ENCODE measurements around the gene CD24.

The CD24 gene

DNA sequence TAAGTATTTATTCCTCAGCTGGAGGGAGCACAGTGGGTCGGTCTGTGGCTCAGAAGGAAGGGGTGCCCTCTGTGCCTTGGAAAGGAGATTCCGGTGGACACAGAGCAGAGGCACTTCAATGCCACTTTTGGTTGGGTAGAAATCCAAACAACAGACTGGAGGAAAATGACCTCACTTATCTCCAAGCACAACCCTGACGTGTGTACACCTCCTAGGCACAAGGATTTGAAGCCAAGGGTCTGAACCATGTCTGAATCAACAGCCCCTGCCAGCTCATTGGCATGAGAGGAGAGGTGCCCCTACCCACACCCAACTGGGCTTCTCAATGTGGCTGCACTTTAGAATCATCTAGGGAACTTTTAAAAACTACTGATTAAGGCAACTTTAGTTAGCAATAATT is 13.4 kb downstream of the CD24 start:
- H3K4me1 ChIP-seq (ENCODE audit: control insufficient read depth, insufficient read depth, low read length): no peaks in the 10 kb centered on the region
- no peaks in the 10 kb centered on the region for H3K9me3 ChIP-seq (ENCODE audit: control insufficient read depth, insufficient read depth, low read depth, low read length)
- no peak overlapping the region for H3K4me3 ChIP-seq (ENCODE audit: low read depth, low read length)
- TF ChIP-seq ZNF785 (tag by site-specific recombination; IDR thresholded peaks at IDR 0.05): no peak
- TF ChIP-seq, protein P1, sequence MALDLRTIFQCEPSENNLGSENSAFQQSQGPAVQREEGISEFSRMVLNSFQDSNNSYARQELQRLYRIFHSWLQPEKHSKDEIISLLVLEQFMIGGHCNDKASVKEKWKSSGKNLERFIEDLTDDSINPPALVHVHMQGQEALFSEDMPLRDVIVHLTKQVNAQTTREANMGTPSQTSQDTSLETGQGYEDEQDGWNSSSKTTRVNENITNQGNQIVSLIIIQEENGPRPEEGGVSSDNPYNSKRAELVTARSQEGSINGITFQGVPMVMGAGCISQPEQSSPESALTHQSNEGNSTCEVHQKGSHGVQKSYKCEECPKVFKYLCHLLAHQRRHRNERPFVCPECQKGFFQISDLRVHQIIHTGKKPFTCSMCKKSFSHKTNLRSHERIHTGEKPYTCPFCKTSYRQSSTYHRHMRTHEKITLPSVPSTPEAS (tag by site-specific recombination; IDR thresholded peaks at IDR 0.05): no peak
- no peak for TF ChIP-seq SP2 (tag by site-specific recombination; IDR thresholded peaks at IDR 0.05)
- TF ChIP-seq, protein P2, sequence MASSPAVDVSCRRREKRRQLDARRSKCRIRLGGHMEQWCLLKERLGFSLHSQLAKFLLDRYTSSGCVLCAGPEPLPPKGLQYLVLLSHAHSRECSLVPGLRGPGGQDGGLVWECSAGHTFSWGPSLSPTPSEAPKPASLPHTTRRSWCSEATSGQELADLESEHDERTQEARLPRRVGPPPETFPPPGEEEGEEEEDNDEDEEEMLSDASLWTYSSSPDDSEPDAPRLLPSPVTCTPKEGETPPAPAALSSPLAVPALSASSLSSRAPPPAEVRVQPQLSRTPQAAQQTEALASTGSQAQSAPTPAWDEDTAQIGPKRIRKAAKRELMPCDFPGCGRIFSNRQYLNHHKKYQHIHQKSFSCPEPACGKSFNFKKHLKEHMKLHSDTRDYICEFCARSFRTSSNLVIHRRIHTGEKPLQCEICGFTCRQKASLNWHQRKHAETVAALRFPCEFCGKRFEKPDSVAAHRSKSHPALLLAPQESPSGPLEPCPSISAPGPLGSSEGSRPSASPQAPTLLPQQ (tag by site-specific recombination; IDR thresholded peaks at IDR 0.05): no peak
- TF ChIP-seq EGR2 (tag by site-specific recombination; IDR thresholded peaks at IDR 0.05; ENCODE audit: low read depth): no peak
- no peak for TF ChIP-seq ZNF571 (tag by site-specific recombination; IDR thresholded peaks at IDR 0.05)
- TF ChIP-seq ZNF777 (tag by site-specific recombination; IDR thresholded peaks at IDR 0.05; ENCODE audit: borderline replicate concordance): no peak
- no peak for TF ChIP-seq ZNF658 (tag by site-specific recombination; IDR thresholded peaks at IDR 0.05)
- TF ChIP-seq ZNF366 (tag by site-specific recombination; conservative IDR thresholded peaks at IDR 0.05): no peak
- TF ChIP-seq, protein P3, sequence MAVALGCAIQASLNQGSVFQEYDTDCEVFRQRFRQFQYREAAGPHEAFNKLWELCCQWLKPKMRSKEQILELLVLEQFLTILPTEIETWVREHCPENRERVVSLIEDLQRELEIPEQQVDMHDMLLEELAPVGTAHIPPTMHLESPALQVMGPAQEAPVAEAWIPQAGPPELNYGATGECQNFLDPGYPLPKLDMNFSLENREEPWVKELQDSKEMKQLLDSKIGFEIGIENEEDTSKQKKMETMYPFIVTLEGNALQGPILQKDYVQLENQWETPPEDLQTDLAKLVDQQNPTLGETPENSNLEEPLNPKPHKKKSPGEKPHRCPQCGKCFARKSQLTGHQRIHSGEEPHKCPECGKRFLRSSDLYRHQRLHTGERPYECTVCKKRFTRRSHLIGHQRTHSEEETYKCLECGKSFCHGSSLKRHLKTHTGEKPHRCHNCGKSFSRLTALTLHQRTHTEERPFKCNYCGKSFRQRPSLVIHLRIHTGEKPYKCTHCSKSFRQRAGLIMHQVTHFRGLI (tag by site-specific recombination; IDR thresholded peaks at IDR 0.05): no peak
- TF ChIP-seq ZNF221 (tag by site-specific recombination; IDR thresholded peaks at IDR 0.05; ENCODE audit: borderline replicate concordance): no peak
- TF ChIP-seq, protein P4, sequence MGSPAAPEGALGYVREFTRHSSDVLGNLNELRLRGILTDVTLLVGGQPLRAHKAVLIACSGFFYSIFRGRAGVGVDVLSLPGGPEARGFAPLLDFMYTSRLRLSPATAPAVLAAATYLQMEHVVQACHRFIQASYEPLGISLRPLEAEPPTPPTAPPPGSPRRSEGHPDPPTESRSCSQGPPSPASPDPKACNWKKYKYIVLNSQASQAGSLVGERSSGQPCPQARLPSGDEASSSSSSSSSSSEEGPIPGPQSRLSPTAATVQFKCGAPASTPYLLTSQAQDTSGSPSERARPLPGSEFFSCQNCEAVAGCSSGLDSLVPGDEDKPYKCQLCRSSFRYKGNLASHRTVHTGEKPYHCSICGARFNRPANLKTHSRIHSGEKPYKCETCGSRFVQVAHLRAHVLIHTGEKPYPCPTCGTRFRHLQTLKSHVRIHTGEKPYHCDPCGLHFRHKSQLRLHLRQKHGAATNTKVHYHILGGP (tag by site-specific recombination; IDR thresholded peaks at IDR 0.05): no peak
- TF ChIP-seq, protein P5, sequence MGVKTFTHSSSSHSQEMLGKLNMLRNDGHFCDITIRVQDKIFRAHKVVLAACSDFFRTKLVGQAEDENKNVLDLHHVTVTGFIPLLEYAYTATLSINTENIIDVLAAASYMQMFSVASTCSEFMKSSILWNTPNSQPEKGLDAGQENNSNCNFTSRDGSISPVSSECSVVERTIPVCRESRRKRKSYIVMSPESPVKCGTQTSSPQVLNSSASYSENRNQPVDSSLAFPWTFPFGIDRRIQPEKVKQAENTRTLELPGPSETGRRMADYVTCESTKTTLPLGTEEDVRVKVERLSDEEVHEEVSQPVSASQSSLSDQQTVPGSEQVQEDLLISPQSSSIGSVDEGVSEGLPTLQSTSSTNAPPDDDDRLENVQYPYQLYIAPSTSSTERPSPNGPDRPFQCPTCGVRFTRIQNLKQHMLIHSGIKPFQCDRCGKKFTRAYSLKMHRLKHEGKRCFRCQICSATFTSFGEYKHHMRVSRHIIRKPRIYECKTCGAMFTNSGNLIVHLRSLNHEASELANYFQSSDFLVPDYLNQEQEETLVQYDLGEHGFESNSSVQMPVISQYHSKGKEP (tag by site-specific recombination; IDR thresholded peaks at IDR 0.05): no peak
- TF ChIP-seq ZNF600 (tag by site-specific recombination; IDR thresholded peaks at IDR 0.05): no peak
- TF ChIP-seq, protein P6, sequence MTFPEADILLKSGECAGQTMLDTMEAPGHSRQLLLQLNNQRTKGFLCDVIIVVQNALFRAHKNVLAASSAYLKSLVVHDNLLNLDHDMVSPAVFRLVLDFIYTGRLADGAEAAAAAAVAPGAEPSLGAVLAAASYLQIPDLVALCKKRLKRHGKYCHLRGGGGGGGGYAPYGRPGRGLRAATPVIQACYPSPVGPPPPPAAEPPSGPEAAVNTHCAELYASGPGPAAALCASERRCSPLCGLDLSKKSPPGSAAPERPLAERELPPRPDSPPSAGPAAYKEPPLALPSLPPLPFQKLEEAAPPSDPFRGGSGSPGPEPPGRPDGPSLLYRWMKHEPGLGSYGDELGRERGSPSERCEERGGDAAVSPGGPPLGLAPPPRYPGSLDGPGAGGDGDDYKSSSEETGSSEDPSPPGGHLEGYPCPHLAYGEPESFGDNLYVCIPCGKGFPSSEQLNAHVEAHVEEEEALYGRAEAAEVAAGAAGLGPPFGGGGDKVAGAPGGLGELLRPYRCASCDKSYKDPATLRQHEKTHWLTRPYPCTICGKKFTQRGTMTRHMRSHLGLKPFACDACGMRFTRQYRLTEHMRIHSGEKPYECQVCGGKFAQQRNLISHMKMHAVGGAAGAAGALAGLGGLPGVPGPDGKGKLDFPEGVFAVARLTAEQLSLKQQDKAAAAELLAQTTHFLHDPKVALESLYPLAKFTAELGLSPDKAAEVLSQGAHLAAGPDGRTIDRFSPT (tag by site-specific recombination; IDR thresholded peaks at IDR 0.05): no peak
- no peaks in the 10 kb centered on the region for H3K36me3 ChIP-seq (ENCODE audit: control insufficient read depth in 2 of 2, insufficient read depth in 1 of 2, low read length in 2 of 2)
- no peak overlapping the region for H3K27ac ChIP-seq (ENCODE audit: extremely low read depth, low read depth, low read length)
- ChIA-PET POLR2A (no interaction called here), CTCF (interaction anchor here (0.6 to 1.4 kb wide), 2 partner anchors 19 to 1420 kb away, joined by 4 read pairs; no protein-coding TSS in a partner anchor)

DNA sequence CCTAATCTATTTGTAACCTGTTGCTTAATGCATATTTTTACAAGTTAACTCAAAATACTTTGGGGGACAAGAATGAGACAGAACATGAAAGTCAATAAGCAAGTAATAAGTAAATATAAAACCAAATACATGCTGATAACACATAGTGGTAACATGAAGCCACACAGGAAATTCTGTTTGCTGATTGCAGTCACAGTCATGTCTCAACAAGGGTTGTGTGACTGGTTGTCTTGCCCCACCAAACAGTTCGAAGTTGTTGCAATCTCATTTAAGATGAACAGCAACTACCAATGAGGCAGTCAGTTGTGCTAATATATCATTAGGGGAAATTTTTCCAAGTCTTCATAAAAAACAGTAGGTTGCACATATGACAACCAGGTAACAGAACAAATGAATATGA is 14.5 kb downstream of the CD24 start:
- Histone ChIP-seq H3K9me3 (ENCODE audit: control insufficient read depth, insufficient read depth, low read depth, low read length) (no peaks in the 10 kb centered on the region), H3K36me3 (ENCODE audit: control insufficient read depth in 2 of 2, insufficient read depth in 1 of 2, low read length in 2 of 2) (no peaks in the 10 kb centered on the region), H3K4me3 (ENCODE audit: low read depth, low read length) (no peak overlapping the region), H3K27ac (ENCODE audit: extremely low read depth, low read depth, low read length) (no peak overlapping the region), H3K4me1 (ENCODE audit: control insufficient read depth, insufficient read depth, low read length) (no peaks in the 10 kb centered on the region)
- POLR2A ChIA-PET: no interaction called here
- CTCF ChIA-PET: no interaction called here
- TF ChIP-seq KLF10 (tag by site-specific recombination; IDR thresholded peaks at IDR 0.05) (no peak), ZBTB1 (tag by site-specific recombination; IDR thresholded peaks at IDR 0.05) (no peak), ZNF157 (tag by site-specific recombination; IDR thresholded peaks at IDR 0.05) (no peak), YY1 (tag by site-specific recombination; IDR thresholded peaks at IDR 0.05) (no peak), ZNF140 (tag by site-specific recombination; IDR thresholded peaks at IDR 0.05) (no peak), HOXD13 (CRISPR knock-in tag; IDR thresholded peaks at IDR 0.05; ENCODE audit: borderline replicate concordance) (no peak), ZBTB20 (tag by site-specific recombination; IDR thresholded peaks at IDR 0.05) (no peak), ZNF391 (tag by site-specific recombination; IDR thresholded peaks at IDR 0.05; ENCODE audit: borderline replicate concordance, low read depth) (no peak), GLIS2 (tag by site-specific recombination; IDR thresholded peaks at IDR 0.05) (no peak), ZFHX2 (tag by site-specific recombination; conservative IDR thresholded peaks at IDR 0.05) (no peak), ZNF114 (tag by site-specific recombination; IDR thresholded peaks at IDR 0.05) (no peak)
- TF ChIP-seq, protein P7, sequence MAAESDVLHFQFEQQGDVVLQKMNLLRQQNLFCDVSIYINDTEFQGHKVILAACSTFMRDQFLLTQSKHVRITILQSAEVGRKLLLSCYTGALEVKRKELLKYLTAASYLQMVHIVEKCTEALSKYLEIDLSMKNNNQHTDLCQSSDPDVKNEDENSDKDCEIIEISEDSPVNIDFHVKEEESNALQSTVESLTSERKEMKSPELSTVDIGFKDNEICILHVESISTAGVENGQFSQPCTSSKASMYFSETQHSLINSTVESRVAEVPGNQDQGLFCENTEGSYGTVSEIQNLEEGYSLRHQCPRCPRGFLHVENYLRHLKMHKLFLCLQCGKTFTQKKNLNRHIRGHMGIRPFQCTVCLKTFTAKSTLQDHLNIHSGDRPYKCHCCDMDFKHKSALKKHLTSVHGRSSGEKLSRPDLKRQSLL (tag by site-specific recombination; IDR thresholded peaks at IDR 0.05): no peak

All from HEK293 (cell line).